ENCODE data around the gene TUBB2A.
"Not testable (repeated sequence)": the region's sequence is repeated elsewhere in the genome, so short reads cannot be mapped to it uniquely, and the experiment has no call there.

TUBB2A gene

GRCh38 chr6:3195420-3195694 is 38.0 kb upstream of the TUBB2A start:
- POLR2A ChIA-PET = interaction anchor here (1.8 kb wide), 1 partner anchor 31 kb away, joined by 5 read pairs; no protein-coding TSS in a partner anchor

DNA sequence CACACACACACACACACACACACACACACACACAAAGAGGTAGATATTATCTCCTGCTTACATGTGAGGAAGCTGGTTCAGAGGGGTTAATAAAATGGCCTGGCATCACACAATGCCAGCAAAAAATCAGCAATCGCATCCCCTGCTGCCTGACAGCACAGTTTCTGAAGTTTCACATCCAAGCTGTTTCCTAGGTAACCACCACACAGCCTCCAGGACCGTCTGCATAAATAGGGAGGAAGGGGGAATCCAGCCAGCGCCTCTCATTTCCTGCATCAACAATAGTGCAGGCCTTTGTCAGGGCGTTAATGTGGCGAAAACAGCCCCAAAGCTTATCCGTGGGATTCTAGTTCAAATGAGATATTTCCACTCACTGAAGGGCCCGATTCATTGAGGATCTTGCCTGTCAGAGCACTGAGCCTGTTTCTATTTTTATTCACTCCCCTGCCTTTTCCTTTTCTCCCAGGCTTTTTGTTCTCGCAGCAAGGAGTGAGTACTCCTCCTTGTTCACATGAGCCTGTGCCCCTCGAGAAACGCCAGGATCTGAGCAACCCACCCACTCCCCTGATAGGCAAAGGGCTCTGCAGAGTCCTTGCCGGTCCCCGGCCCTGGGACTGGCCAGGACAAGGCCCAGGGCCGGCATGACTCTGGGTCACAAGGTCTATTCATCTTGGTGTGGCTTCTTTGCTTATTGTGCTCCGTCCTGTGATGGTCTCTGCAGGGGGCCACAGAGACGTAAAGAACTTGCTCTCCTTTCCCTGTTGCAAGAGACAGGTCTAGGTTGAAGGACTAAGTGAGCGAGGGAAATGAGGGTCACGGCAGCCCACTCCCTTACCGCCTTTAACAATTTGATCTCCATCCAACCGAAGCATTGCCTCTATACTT is 37.4 kb upstream of the TUBB2A start:
- CTCF ChIA-PET = interaction anchor here (0.6 kb wide), 1 partner anchor 563 kb away, joined by 3 read pairs; no protein-coding TSS in a partner anchor
- POLR2A ChIA-PET = interaction anchor here (1.2 to 1.8 kb wide), 2 partner anchors 19 to 32 kb away, joined by 4 to 5 read pairs; no protein-coding TSS in a partner anchor
- no peak for TF ChIP-seq ARNT (IDR thresholded peaks at IDR 0.05)
- no peak for TF ChIP-seq ELF4 (IDR thresholded peaks at IDR 0.05)
- no peak for TF ChIP-seq TARDBP (IDR thresholded peaks at IDR 0.05)
- no peak for TF ChIP-seq LEF1 (IDR thresholded peaks at IDR 0.05; ENCODE audit: borderline replicate concordance)
- no peak for TF ChIP-seq CTBP1 (IDR thresholded peaks at IDR 0.05; ENCODE audit: borderline replicate concordance)
- no peak for TF ChIP-seq FOXA1 (IDR thresholded peaks at IDR 0.05)
- no peak for TF ChIP-seq SUZ12 (IDR thresholded peaks at IDR 0.05)
- TF ChIP-seq SP1 (IDR thresholded peaks at IDR 0.05) = no peak
- no peak for TF ChIP-seq FOXK2 (IDR thresholded peaks at IDR 0.05)
- TF ChIP-seq BHLHE40 (IDR thresholded peaks at IDR 0.05; ENCODE audit: borderline replicate concordance) = no peak
- no peak for TF ChIP-seq FOXM1 (IDR thresholded peaks at IDR 0.05; ENCODE audit: borderline replicate concordance)
- no peak for TF ChIP-seq L3MBTL2 (conservative IDR thresholded peaks at IDR 0.05)
- DNase-seq (ENCODE audit: extremely low spot score) = no peak

More at GRCh38 chr6:3195420-3195694, 38.0 kb upstream of the TUBB2A start:
- DNase-seq (ENCODE audit: extremely low spot score) = no peak
- no peak for TF ChIP-seq ZNF384 (IDR thresholded peaks at IDR 0.05)
- CTCF ChIA-PET = interaction anchor here (0.6 to 1.4 kb wide), 3 partner anchors 12 to 564 kb away, joined by 3 to 6 read pairs (median 4); no protein-coding TSS in a partner anchor

- ChIA-PET CTCF (no interaction called here), POLR2A (no interaction called here)
- no peak for TF ChIP-seq NFRKB (IDR thresholded peaks at IDR 0.05)
- TF ChIP-seq SUZ12 (IDR thresholded peaks at IDR 0.05) = no peak
- TF ChIP-seq TARDBP (IDR thresholded peaks at IDR 0.05) = no peak
- TF ChIP-seq HDGF (IDR thresholded peaks at IDR 0.05; ENCODE audit: borderline replicate concordance) = no peak
- no peak for TF ChIP-seq FOXA1 (IDR thresholded peaks at IDR 0.05)
- no peak for TF ChIP-seq FOXM1 (IDR thresholded peaks at IDR 0.05; ENCODE audit: borderline replicate concordance)
- TF ChIP-seq FOXK2 (IDR thresholded peaks at IDR 0.05) = no peak
- TF ChIP-seq, protein P1, sequence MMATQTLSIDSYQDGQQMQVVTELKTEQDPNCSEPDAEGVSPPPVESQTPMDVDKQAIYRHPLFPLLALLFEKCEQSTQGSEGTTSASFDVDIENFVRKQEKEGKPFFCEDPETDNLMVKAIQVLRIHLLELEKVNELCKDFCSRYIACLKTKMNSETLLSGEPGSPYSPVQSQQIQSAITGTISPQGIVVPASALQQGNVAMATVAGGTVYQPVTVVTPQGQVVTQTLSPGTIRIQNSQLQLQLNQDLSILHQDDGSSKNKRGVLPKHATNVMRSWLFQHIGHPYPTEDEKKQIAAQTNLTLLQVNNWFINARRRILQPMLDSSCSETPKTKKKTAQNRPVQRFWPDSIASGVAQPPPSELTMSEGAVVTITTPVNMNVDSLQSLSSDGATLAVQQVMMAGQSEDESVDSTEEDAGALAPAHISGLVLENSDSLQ (IDR thresholded peaks at IDR 0.05) = no peak
- no peak for TF ChIP-seq ELF4 (IDR thresholded peaks at IDR 0.05)
- TF ChIP-seq BHLHE40 (IDR thresholded peaks at IDR 0.05; ENCODE audit: borderline replicate concordance) = no peak
- TF ChIP-seq L3MBTL2 (conservative IDR thresholded peaks at IDR 0.05) = no peak
- no peak for TF ChIP-seq LEF1 (IDR thresholded peaks at IDR 0.05; ENCODE audit: borderline replicate concordance)
- TF ChIP-seq ARNT (IDR thresholded peaks at IDR 0.05) = no peak
- TF ChIP-seq SP1 (IDR thresholded peaks at IDR 0.05) = no peak
- no peak for DNase-seq (ENCODE audit: extremely low spot score)
Measured at GRCh38 chr6:3193102-3193849, 35.9 kb upstream of the TUBB2A start.

GRCh38 chr6:3190779-3191178 is 33.4 kb upstream of the TUBB2A start:
- no peak for DNase-seq (ENCODE audit: extremely low spot score)
- POLR2A ChIA-PET = interaction anchor here (0.8 kb wide), 1 partner anchor 18 kb away, joined by 3 read pairs; no protein-coding TSS in a partner anchor
- CTCF ChIA-PET = interaction anchor here (1.5 kb wide), 1 partner anchor 61 kb away, joined by 6 read pairs; no protein-coding TSS in a partner anchor
- TF ChIP-seq, protein P1 (IDR thresholded peaks at IDR 0.05) = no peak
- no peak for TF ChIP-seq FOXM1 (IDR thresholded peaks at IDR 0.05; ENCODE audit: borderline replicate concordance)
- TF ChIP-seq HDGF (IDR thresholded peaks at IDR 0.05; ENCODE audit: borderline replicate concordance) = no peak
- no peak for TF ChIP-seq SP1 (IDR thresholded peaks at IDR 0.05)
- no peak for TF ChIP-seq BHLHE40 (IDR thresholded peaks at IDR 0.05; ENCODE audit: borderline replicate concordance)
- TF ChIP-seq FOXK2 (IDR thresholded peaks at IDR 0.05) = no peak
- no peak for TF ChIP-seq SUZ12 (IDR thresholded peaks at IDR 0.05)
- TF ChIP-seq CTBP1 (IDR thresholded peaks at IDR 0.05; ENCODE audit: borderline replicate concordance) = no peak

GRCh38 chr6:3190056-3190455 is 32.7 kb upstream of the TUBB2A start:
- no peak for DNase-seq (ENCODE audit: extremely low spot score)
- TF ChIP-seq ZNF384 (IDR thresholded peaks at IDR 0.05) (no peak), FOXM1 (IDR thresholded peaks at IDR 0.05; ENCODE audit: borderline replicate concordance) (no peak)
- TF ChIP-seq, protein P1 (IDR thresholded peaks at IDR 0.05) = no peak
- POLR2A ChIA-PET = interaction anchor here (0.9 kb wide), 1 partner anchor 33 kb away, joined by 3 read pairs; the partner anchor contains the start of gene TUBB2A
- CTCF ChIA-PET = interaction anchor here (1.5 kb wide), 1 partner anchor 61 kb away, joined by 6 read pairs; no protein-coding TSS in a partner anchor

GRCh38 chr6:3189192-3189591 is 31.8 kb upstream of the TUBB2A start:
- POLR2A ChIA-PET = interaction anchor here (0.9 kb wide), 1 partner anchor 32 kb away, joined by 3 read pairs; the partner anchor contains the start of gene TUBB2A

More at GRCh38 chr6:3189192-3189591, 31.8 kb upstream of the TUBB2A start:
- DNase-seq (ENCODE audit: extremely low spot score); CTCF ChIA-PET: not testable (repeated sequence)
- TF ChIP-seq, protein P1 (IDR thresholded peaks at IDR 0.05) = 0 out of 2 replicates have a peak, but pooled peaks have one; percentile 20

Measured in HEK293T (cell line).